ENCODE measurements around the gene AEBP1.
A peak's percentile ranks its signal among the peaks of the same experiment; 100 is the strongest.

The AEBP1 gene

DNA sequence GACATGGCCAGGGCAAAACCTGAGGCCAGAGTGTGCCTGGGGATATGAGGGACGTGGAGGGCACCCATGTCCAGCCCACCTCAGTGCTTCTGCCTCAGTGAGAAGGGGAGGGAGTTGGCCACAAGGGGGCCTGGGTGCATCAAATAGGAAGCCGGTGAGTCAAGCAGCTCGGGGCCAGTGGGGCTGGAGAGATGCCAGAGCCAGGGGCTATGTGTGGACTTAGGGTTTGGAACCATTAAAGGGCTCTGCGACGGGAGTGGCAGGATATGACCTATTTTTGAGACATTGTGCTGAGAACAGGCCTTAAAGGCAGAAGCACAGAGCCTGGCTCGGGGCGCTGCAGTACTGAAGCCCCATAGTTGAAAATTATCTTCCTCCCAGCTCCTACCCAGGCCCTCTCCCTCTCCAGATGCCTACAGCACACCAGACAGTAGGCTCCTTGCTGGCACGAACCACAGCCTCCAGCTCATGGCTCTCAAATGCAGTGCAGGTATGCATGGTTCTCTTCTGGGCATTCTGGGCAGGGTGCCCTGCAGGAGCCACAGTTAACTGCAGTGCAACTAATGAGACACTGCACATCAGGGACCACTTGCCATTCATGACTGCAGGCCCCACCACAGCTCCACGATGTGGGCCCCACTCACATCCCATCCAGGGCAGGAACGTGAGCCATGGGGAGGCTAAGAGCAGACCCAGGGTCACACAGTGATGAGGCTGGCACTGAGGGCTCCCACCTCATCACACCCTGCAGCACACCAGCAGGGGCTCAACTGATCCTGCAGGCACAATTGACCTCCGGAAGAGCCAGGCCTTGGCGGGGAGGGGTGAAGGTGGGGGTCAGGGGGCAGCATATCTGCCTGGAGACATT, 31.5 kb upstream of the AEBP1 start:
- Histone ChIP-seq H3K4me2 (ENCODE audit: low read length) (no peak overlapping the region), H3K27me3 (ENCODE audit: control insufficient read depth, insufficient read depth, low read length) (no peaks in the 10 kb centered on the region), H3K9ac (no peak overlapping the region), H3K4me3 (ENCODE audit: low read depth, low read length) (no peak overlapping the region), H3K27ac (no peak overlapping the region), H2AFZ (no peak overlapping the region), H3K9me3 (ENCODE audit: control insufficient read depth, low read length) (no peaks in the 10 kb centered on the region), H3K36me3 (ENCODE audit: control insufficient read depth, insufficient read depth, low read length) (no peaks in the 10 kb centered on the region), H3K4me1 (peaks cover 4% of the 10 kb centered on the region), H3K79me2 (no peaks in the 10 kb centered on the region)
- TF ChIP-seq, protein P1, sequence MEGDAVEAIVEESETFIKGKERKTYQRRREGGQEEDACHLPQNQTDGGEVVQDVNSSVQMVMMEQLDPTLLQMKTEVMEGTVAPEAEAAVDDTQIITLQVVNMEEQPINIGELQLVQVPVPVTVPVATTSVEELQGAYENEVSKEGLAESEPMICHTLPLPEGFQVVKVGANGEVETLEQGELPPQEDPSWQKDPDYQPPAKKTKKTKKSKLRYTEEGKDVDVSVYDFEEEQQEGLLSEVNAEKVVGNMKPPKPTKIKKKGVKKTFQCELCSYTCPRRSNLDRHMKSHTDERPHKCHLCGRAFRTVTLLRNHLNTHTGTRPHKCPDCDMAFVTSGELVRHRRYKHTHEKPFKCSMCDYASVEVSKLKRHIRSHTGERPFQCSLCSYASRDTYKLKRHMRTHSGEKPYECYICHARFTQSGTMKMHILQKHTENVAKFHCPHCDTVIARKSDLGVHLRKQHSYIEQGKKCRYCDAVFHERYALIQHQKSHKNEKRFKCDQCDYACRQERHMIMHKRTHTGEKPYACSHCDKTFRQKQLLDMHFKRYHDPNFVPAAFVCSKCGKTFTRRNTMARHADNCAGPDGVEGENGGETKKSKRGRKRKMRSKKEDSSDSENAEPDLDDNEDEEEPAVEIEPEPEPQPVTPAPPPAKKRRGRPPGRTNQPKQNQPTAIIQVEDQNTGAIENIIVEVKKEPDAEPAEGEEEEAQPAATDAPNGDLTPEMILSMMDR (IDR thresholded peaks at IDR 0.05), result peak; percentile 49

DNA sequence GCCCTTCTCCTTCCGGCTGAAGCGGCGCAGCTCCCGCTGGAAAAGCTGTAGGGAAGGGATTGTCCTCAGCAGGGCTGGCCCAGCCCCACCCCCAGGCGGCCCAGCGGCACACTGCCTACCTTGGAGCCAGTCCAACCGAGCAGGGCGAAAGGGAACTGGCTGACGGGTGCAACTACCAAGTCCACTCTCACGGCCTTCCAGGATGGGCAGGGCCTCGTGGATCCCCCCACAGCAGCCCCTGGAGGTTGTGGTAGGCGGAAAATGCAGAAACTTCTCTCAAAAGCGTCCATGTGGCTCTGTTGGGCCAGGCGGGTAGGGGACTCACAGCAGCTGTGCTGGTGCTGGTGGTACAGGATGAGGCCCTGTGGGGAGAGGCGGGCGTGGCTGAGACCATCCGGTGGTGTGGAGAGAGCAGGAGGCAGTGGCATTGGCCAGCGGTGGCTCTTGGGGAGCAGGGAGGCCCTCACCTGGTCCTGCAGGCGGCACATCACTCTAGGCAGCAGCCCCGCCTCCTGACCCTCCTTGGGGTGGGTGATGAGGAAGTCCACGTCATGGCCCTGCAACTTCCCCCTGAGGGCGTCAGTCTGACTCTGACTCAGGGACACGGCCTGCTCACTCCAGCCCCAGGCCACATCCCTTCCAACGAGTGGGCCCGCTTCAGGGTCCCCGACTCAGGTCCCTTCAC, 30.3 kb upstream of the AEBP1 start:
- Histone ChIP-seq H3K27ac (peak overlapping the region; percentile 32), H3K36me3 (ENCODE audit: control insufficient read depth, insufficient read depth, low read length) (no peaks in the 10 kb centered on the region), H3K9ac (no peak overlapping the region)

DNA sequence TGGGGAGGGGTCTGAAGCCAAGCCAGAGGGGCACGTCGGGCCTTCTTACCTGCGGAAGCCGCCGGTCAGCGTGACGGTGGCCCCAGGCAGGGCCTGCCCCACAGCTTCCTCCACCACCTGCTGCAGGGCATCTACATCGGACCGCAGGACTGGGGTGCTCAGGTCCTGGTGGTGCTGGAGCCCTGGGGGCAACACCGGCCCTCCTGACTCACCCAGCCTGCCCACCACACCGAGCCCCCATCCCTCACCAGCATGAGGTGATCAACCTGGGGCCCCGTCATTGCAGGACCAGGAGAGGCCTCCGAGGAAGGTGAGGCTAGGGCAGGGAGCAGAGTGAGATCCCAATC, 29.8 kb upstream of the AEBP1 start:
- Histone ChIP-seq H3K9ac (no peak overlapping the region), H3K36me3 (ENCODE audit: control insufficient read depth, insufficient read depth, low read length) (no peaks in the 10 kb centered on the region), H3K9me3 (ENCODE audit: control insufficient read depth, low read length) (no peaks in the 10 kb centered on the region), H3K79me2 (no peaks in the 10 kb centered on the region), H3K27me3 (ENCODE audit: control insufficient read depth, insufficient read depth, low read length) (no peaks in the 10 kb centered on the region), H3K4me3 (ENCODE audit: low read depth, low read length) (no peak overlapping the region), H3K4me1 (no peaks in the 10 kb centered on the region), H3K27ac (peak overlapping the region; percentile 32), H3K4me2 (ENCODE audit: low read length) (no peak overlapping the region), H2AFZ (no peak overlapping the region)
- TF ChIP-seq, protein P1 (IDR thresholded peaks at IDR 0.05), result no peak

More for the DNA sequence above, 30.3 kb upstream of the AEBP1 start:
- H3K27me3 ChIP-seq (ENCODE audit: control insufficient read depth, insufficient read depth, low read length), result no peaks in the 10 kb centered on the region
- TF ChIP-seq, protein P1 (IDR thresholded peaks at IDR 0.05), result no peak
- H2AFZ ChIP-seq, result no peak overlapping the region
- no peaks in the 10 kb centered on the region for H3K4me1 ChIP-seq
- H3K4me3 ChIP-seq (ENCODE audit: low read depth, low read length), result no peak overlapping the region
- H3K79me2 ChIP-seq, result no peaks in the 10 kb centered on the region
- H3K4me2 ChIP-seq (ENCODE audit: low read length), result no peak overlapping the region
- H3K9me3 ChIP-seq (ENCODE audit: control insufficient read depth, low read length), result no peaks in the 10 kb centered on the region

DNA sequence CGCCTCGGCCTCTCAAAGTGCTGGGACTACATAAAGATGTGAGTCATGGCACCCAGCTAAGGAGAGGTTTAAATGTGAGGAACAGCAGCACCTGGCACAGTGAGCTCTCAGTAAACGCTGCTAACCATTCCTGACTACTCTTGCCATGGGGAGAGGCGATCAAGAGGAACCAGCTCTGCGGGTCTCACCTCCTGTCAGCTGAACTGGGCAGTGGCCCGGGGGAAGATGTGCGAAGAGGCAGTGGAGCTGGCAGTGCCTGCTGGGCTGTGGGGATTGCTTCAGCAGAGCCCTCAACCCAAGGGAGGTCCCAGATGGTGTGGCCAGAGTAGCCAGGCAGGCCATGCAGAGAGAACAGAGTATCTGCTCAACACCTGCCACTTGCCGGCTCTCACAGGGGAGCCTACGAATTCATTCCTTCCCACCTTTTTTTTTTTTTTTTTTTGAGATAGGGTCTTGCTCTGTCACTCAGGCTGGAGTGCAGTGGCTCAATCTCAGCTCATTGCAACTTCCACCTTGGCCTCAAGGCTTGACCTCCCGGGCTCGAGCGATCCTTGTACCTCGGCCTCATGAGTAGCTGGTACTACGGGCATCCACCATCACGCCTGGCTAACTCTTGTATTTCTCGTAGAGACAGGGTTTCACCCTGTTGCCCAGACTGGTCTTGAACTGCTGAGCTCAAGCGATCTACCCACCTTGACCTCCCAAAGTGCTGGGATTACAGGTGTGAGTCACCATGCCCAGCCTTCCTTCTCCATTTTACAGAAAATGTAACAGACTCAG, 28.7 kb upstream of the AEBP1 start:
- H3K36me3 ChIP-seq (ENCODE audit: control insufficient read depth, insufficient read depth, low read length), result no peaks in the 10 kb centered on the region

More for the DNA sequence above, 28.7 kb upstream of the AEBP1 start:
- H3K4me2 ChIP-seq (ENCODE audit: low read length), result no peak overlapping the region
- H3K79me2 ChIP-seq, result no peaks in the 10 kb centered on the region
- H3K27me3 ChIP-seq (ENCODE audit: control insufficient read depth, insufficient read depth, low read length), result no peaks in the 10 kb centered on the region
- no peaks in the 10 kb centered on the region for H3K9me3 ChIP-seq (ENCODE audit: control insufficient read depth, low read length)
- no peak overlapping the region for H3K4me3 ChIP-seq (ENCODE audit: low read depth, low read length)
- H3K9ac ChIP-seq, result no peak overlapping the region
- no peak overlapping the region for H2AFZ ChIP-seq
- TF ChIP-seq, protein P1 (IDR thresholded peaks at IDR 0.05), result no peak
- H3K27ac ChIP-seq, result no peak overlapping the region
- no peaks in the 10 kb centered on the region for H3K4me1 ChIP-seq

Measured in parathyroid adenoma (tissue), 2 donors.